GM12892 (cell line): ENCODE measurements around the gene RARB.

Experiments
- POLR2A ChIP-seq: IDR thresholded peaks from 2 replicates; pipeline ENCODE4 v1.6.1; 2011; ENCODE audit warnings: low read depth, low read length, control low read depth
- POLR2AphosphoS5 ChIP-seq: IDR thresholded peaks from 2 replicates; pipeline ENCODE4 v1.6.1; 2011; ENCODE audit warnings: low read depth, low read length, control low read depth
- TAF1 ChIP-seq: IDR thresholded peaks from 2 replicates; pipeline ENCODE4 v1.6.1; 2011; ENCODE audit warnings: low read depth, mild to moderate bottlenecking, control low read depth, low read length, borderline replicate concordance

GRCh38 chr3:25587094-25587493, 159.0 kb downstream of the RARB start:
- no peak for TF ChIP-seq POLR2AphosphoS5
- TF ChIP-seq TAF1, result no peak
- TF ChIP-seq POLR2A, result no peak
